DMS53 treated with DMSO at 0.1 percent for 48 hours (cell line): ENCODE data around the gene RPS25.
A peak's percentile ranks its signal among the peaks of the same experiment; 100 is the strongest.
"Not testable (repeated sequence)": the region's sequence is repeated elsewhere in the genome, so short reads cannot be mapped to it uniquely, and the experiment has no call there.

Source experiments
- DNase-seq: peaks from one replicate; lab custom pipeline; 2025; ENCODE audit not compliant: unreplicated experiment; lab: John Stamatoyannopoulos, UW

Gene RPS25

DNA sequence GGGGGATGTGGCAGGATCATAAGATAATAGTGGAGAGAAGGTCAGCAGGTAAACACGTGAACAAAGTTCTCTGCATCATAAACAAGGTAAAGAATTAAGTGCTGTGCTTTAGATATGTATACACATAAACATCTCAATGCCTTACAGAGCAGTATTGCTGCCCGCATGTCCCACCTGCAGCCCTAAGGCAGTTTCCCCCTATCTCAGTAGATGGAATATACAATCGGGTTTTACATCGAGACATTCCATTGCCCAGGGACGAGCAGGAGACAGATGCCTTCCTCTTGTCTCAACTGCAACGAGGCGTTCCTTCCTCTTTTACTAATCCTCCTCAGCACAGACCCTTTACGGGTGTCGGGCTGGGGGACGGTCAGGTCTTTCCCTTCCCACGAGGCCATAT is 21.3 kb upstream of the RPS25 start:
- DNase-seq: not testable (repeated sequence)

DNA sequence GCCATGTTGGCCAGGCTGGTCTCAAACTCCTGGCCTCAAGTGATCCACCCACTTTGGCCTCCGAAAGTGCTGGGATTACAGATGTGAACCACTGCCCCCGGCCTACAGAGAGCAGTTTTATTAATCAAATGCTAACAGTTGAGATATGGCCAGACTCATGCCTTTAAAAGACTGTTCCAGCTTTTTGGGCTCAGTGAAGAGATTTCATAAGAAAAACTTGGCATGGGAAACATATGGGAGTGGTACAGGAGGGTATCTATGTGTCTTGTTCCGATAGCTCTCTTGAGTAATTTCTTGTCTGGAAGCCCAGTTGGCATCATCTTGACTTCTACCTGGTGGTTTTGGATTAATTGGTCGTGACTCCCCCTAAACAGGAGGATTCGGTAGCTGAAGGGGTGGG is 20.7 kb upstream of the RPS25 start:
- DNase-seq: no peak

DNA sequence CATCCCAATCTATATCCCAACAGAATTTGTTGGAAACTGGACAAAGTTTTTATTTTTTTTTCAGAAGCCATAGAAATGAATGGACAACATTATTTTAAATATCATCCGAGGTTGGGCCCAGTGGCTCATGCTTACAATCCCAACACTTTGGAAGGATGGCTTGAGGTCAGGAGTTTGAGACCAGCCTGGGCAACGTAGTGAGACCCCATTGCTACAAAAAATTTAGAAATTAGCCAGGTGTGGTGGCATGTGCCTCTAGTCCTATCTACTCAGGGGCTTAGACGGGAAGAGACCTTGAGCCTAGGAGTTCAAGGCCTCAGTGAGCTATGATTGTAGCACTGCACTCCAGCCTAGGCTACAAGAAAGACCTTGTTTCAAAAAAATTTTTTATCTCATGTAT is 16.7 kb upstream of the RPS25 start:
- no peak for DNase-seq

DNA sequence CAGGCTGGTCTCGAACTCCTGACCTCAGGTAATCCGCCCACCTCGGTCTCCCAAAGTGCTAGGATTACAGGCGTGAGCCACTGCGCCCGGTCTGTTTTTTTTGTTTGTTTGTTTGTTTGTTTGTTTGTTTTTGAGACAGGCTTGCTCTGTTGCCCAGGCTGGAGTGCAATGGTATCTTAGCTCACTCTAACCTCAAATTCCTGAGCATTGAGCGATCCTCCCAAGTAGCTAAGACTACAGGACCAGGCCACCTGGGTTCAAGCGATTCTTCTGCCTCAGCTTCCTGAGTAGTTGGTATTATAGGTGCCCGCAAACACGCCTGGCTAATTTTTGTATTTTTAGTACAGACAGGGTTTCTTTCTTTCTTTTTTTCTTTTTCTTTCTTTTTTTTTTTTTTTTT is 15.3 kb upstream of the RPS25 start:
- DNase-seq: not testable (repeated sequence)

- no peak for DNase-seq
Observed at GRCh38 chr11:119031912-119032280, 13.8 kb upstream of the RPS25 start.

GRCh38 chr11:119030329-119031047 is 12.3 kb upstream of the RPS25 start, which contains the start of gene SLC37A4:
TSS of gene SLC37A4 (minus strand) at chr11:119030877.
- peak; percentile 94 for DNase-seq

- DNase-seq: no peak
Observed at GRCh38 chr11:119030029-119030328, 11.8 kb upstream of the RPS25 start.

GRCh38 chr11:119029340-119030028 is 11.3 kb upstream of the RPS25 start:
- no peak for DNase-seq

GRCh38 chr11:119029069-119029339 is 10.9 kb upstream of the RPS25 start:
- no peak for DNase-seq

- no peak for DNase-seq
Observed at GRCh38 chr11:119028346-119029068, 10.4 kb upstream of the RPS25 start.

DNA sequence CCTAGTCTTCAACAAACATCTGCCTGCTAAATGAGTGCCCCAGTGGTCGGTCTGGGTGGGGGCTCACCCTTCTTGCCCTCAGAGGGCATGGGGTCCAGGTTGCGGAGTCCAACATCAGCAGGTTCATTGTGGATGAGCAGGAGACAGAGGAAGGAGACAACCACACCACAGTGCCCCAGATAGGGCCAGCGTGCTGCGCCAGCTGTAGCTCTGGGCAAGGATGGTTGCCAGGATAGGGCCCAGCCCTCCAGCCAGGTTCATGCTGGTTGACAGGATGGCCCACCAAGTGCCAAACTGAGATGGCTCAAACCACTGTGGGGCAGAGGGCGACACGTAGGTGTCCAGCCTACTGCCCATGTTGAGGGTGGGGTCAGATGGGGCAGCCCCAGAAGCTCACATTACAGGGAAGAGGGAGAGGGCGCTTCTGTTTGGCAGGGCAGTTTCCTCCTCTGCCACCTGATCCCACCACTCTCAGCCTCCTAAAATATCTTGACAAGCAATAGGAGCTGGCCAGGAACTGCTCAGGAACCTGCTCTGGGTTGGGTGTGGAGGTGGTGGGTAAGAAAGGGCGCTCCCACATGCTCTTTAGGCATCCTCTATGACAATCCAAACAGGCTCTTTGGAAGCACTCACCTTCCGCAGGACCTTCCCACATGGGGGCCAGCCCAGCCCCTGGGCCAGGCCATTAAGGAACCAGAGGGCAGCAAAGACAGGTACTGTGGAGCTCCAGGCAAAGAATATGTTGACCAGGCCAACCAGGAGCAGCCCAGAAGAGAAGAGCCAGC is 9.6 kb upstream of the RPS25 start:
- DNase-seq: no peak

DNA sequence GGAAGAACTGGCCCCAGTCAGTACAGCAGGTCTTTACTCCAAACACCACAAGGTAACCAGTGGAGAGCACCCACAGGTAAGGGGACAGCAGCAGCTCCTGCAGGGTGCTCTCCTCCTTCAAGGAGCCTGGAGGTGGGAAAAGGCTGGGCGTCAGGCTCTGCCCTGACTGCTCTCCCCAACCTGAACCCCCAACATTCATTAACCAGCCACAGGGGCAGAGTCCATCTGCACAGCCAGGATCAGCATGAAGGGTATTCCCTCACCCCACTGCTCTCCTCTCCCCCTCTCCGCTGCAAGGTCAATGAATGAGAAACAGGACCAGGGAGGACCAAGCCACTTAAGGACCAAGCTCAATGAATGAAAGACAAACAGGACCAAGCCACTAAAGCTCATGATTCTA is 8.8 kb upstream of the RPS25 start:
- no peak for DNase-seq

DNA sequence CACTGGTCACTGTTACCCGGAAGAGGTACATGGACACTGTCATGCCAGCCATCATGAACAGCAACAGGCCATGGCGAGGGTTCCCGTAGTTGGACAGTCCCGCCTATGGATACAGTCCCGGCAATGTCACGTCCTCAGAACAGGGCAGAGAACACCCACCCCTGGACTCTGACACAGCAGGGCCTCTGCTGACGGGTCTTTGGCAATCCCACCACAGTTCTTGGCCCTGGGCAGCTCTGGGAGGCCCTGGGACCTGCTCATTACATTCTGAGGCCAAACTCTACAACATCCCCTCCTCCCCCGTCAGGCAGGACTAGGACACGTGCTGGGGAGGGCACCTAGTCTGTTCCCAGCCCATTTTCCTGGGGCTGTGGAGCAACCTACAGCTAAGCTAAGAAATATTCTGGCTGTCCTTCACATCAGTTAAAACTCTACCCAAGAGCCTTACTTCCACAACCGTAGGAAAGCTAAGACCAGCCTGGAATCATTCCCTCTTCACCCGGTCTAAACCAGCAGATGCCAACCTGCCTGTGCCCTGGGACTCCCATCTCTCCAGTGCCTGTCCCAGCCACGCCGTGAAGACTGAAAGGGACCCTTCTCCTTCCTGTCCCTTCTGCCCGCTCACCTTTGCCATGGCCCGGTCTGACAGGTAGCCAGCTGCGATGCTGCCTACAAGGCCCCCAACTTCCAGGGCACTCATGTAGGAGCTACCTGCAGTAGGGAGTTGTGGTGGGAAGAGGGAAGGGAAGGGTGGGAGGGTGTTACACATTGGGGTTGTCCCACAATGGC is 8.0 kb upstream of the RPS25 start:
- no peak for DNase-seq

DNA sequence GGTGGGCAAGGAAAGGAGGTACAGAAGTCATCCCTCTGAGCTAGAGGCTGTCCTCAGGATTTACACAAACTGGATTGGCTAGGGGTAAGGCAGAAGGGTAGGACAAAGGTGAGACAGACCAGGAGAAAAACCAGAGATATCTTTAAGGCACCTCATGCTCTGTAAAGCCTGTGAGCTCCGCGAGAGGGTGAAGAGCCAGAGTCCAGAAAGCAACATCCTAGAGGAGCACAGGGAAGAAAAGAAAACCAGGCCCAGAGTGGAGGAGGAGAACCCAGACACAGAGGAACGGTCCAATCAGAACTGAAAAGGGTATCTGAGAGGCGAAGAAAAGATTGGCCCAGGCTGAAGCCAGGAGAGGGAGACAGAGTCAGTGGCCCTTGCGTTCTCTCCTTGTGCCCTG is 7.4 kb upstream of the RPS25 start:
- DNase-seq: no peak

- DNase-seq: no peak
Observed at GRCh38 chr11:119025099-119025473, 6.9 kb upstream of the RPS25 start.

DNA sequence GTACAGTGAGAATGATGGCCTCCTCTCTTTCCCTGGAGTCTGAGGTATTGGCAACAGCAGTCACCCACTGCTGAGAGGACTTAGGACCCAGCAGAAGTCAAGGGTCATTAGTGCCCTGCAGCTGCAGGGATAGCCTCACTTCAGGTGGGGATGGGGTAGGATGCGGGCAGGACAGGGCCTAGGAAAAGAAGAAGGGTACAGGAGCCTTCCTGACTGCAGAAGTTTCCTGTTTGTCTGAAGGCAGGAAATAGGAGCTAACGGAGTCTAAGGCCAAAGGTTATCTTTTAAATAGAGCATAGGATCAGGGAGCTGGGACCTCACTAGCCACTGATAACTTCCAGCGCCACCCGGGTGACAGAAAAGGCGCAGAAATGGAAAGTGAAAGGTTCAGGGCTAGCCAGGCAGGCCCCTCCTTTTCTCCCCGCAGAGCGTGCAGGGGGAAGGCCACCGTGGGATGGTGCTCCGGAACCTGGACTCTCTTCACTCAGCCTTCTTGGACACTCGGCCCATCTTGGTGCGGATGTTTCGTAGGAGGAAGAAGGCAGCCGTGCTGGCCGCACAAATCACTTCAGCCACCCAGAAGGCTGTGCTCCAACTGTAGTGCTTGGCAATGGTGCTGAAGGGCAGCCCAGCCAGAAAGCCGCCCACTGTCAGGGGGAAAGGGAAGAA is 6.4 kb upstream of the RPS25 start:
- no peak for DNase-seq

DNA sequence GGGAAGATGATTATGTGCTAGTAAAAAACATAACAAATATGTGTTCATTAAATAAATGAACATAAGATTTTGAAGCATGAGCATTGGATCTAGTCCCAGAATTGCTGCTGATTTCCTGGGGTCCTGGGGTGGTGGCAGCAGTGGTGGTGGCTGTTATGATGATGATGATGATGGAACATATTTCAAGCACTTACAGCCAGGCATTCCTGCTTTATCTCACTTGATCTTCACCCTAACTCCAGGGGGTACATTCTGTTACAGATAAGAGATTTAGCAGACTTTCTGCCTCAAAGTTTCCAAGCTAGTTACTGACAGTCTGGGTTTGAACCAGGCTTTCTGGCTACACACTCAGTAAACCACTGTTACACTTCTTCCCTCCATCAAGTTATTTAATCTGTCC is 5.6 kb upstream of the RPS25 start:
- no peak for DNase-seq

GRCh38 chr11:119021631-119022030 is 3.5 kb upstream of the RPS25 start:
- no peak for DNase-seq

DNA sequence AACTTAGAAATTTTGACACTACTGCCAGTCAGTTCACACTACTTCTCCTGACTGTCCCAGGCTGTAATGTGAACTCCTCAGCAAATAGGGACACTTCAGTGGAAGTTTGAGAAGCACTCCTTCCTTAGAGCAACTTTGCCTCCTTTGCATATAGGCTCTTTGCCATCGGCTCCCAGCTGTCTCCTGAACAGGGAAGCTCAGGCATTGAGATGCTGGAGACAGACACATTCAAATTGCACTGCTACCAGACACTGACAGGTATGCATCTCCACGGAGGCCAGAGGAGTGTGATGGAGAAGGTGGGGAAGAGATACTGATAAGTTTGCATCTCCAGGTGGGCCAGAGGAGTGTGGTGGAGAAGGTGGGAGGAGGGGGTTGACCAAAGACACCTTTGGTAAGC is 1.9 kb upstream of the RPS25 start:
- DNase-seq: no peak

- not testable (repeated sequence) for DNase-seq
Observed at GRCh38 chr11:119017377-119017776, 766 bp downstream of the RPS25 start.
